ENCODE results near the gene TBC1D17. TPM values are rescaled to one million over a fixed set of nuclear protein-coding genes. Genes with fewer than 3 reads are reported as not detected.
A peak's percentile ranks its signal among the peaks of the same experiment; 100 is the strongest.

The TBC1D17 gene
- total and polyA plus RNA-seq, 5 experiments from 2014 or later, result 8.1 to 94.0 (median 17.7) TPM

DNA sequence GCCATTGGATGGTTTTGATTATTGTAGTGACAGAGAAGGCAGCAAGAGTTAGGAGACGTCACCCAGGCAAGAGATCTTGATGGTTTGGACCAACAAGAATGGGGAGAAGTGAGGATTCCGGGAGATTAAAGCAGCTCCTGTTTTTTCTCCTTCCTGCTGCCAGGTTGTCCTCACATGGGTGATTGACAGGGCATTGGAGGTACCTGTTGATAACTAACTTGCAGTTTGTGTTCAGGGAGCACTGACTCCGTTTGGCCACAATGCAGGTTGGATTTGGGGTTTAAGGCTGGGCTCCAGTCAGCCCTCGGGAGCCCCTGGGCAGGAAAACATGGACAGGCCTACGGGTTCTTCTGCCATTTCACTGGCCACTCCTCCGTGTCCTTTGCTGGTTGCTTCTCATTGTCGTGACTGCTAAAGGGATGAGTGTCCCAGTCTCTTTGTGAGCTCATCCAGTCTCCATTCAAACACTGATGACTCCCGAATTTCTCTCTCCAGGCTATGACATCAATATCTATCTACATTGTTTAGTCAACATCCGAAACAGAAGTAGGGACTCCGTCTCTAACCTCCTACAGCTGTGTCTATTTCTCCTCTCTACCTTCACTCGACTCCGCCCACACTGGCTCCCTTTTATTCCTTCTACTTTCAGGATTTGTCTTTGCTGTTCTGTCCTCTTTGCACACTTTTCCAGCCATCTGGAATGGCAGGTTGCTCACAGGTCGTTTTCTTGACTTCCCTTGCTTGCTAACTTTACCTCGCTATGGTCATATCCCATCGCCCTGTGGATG lies 27.9 kb upstream of the TBC1D17 start:
- POLR2A ChIA-PET, result interaction anchor here (0.9 to 9.1 kb wide), 9 partner anchors 16 to 1211 kb away, joined by 3 to 137 read pairs (median 16); partner anchors contain the start of genes AKT1S1, CA11, FUZ and MED25
- H3K4me1 Mint-ChIP-seq, result peaks cover 19 to 47% (median 29%) of the 10 kb centered on the region in 4 donors
- H3K27me3 Mint-ChIP-seq, result no peaks in the 10 kb centered on the region
- no peak for ATAC-seq
- H3K4me3 Mint-ChIP-seq, result peak overlapping the region; percentile 86 to 97 (median 92)
- peak overlapping the region; percentile 83 to 99 (median 97) for H3K27ac Mint-ChIP-seq
- no peak for DNase-seq
- peaks cover 0 to 5% (median 0%) of the 10 kb centered on the region in 9 donors for H3K9me3 Mint-ChIP-seq
- H3K36me3 Mint-ChIP-seq, result peaks cover 0 to 3% (median 0%) of the 10 kb centered on the region in 3 donors

DNA sequence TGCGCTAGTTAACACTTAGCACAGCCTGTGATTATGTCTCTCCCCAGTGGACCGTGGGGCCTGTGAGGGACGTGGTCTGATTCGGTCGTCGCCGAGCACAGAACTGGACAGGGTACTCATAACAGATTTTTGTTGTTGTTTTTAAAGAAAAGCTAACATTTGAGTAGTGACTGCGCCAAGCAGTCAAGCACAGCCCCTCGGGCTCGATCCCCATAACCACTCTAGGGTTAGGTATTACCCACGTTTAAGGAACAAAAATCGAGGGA lies 27.3 kb upstream of the TBC1D17 start:
- no peaks in the 10 kb centered on the region for H3K27me3 Mint-ChIP-seq

GRCh38 chr19:49850487-49851342 lies 26.8 kb upstream of the TBC1D17 start, which contains the start of gene PTOV1:
Gene PTOV1, plus strand, starts transcription at chr19:49851159.
- POLR2A ChIA-PET, result interaction anchor here (0.5 to 9.1 kb wide), 16 partner anchors 13 to 1212 kb away, joined by 3 to 137 read pairs (median 4); partner anchors contain the start of genes AKT1S1, AP2A1, CA11 and FUZ
- ATAC-seq, result peak; percentile 74 to 89
- peak within 1 kb of the TSS; percentile 88 to 97 (median 92) for H3K4me3 Mint-ChIP-seq
- peak; percentile 82 to 93 (median 88) for DNase-seq
- peaks cover 19 to 44% (median 31%) of the 10 kb centered on the region in 4 donors for H3K4me1 Mint-ChIP-seq
- H3K27me3 Mint-ChIP-seq, result no peaks in the 10 kb centered on the region
- peaks cover 0 to 5% (median 3%) of the 10 kb centered on the region in 3 donors for H3K36me3 Mint-ChIP-seq
- H3K9me3 Mint-ChIP-seq, result peaks cover 0 to 5% (median 0%) of the 10 kb centered on the region in 9 donors
- peak within 1 kb of the TSS; percentile 83 to 99 (median 97) for H3K27ac Mint-ChIP-seq

More for the DNA sequence above, 27.3 kb upstream of the TBC1D17 start:
- Mint-ChIP-seq H3K36me3 (peaks cover 0 to 3% (median 0%) of the 10 kb centered on the region in 3 donors), H3K4me3 (peak overlapping the region; percentile 86 to 97 (median 92)), H3K9me3 (peaks cover 0 to 5% (median 0%) of the 10 kb centered on the region in 9 donors), H3K27ac (peak overlapping the region; percentile 83 to 99 (median 97)), H3K4me1 (peaks cover 19 to 44% (median 29%) of the 10 kb centered on the region in 4 donors)
- ATAC-seq (no peak), DNase-seq (no peak)
- POLR2A ChIA-PET, result interaction anchor here (0.5 to 9.1 kb wide), 13 partner anchors 16 to 1212 kb away, joined by 3 to 137 read pairs (median 6); partner anchors contain the start of genes AKT1S1, AP2A1, CA11 and FUZ

GRCh38 chr19:49851456-49852259 lies 25.8 kb upstream of the TBC1D17 start:
- peak in 6 of 10 donors; percentile 27 to 51 (median 40) for DNase-seq

GRCh38 chr19:49852631-49853126 lies 24.8 kb upstream of the TBC1D17 start:
- DNase-seq (no peak), ATAC-seq (no peak)
- Mint-ChIP-seq H3K27ac (peak overlapping the region; percentile 25 to 94 (median 90)), H3K36me3 (peaks cover 0 to 11% (median 3%) of the 10 kb centered on the region in 3 donors), H3K4me1 (peaks cover 19 to 43% (median 31%) of the 10 kb centered on the region in 4 donors), H3K27me3 (no peaks in the 10 kb centered on the region), H3K4me3 (peak overlapping the region; percentile 78 to 94 (median 89)), H3K9me3 (peaks cover 0 to 5% (median 0%) of the 10 kb centered on the region in 9 donors)
- POLR2A ChIA-PET, result interaction anchor here (3.7 to 9.1 kb wide), 2 partner anchors 13 to 23 kb away, joined by 53 to 137 read pairs; partner anchors contain the start of genes AKT1S1, PNKP and TBC1D17

More at GRCh38 chr19:49851456-49852259, 25.8 kb upstream of the TBC1D17 start:
- Mint-ChIP-seq H3K36me3 (peaks cover 0 to 6% (median 3%) of the 10 kb centered on the region in 3 donors), H3K27ac (peak overlapping the region; percentile 80 to 94 (median 90)), H3K27me3 (no peaks in the 10 kb centered on the region), H3K4me1 (peaks cover 19 to 44% (median 31%) of the 10 kb centered on the region in 4 donors), H3K9me3 (peaks cover 0 to 5% (median 0%) of the 10 kb centered on the region in 9 donors), H3K4me3 (peak overlapping the region; percentile 78 to 94 (median 89))
- ATAC-seq, result peak; percentile 21 to 24
- POLR2A ChIA-PET, result interaction anchor here (1.1 to 9.1 kb wide), 9 partner anchors 14 to 134 kb away, joined by 3 to 137 read pairs (median 16); partner anchors contain the start of genes AKT1S1, AP2A1, FUZ and MED25

DNA sequence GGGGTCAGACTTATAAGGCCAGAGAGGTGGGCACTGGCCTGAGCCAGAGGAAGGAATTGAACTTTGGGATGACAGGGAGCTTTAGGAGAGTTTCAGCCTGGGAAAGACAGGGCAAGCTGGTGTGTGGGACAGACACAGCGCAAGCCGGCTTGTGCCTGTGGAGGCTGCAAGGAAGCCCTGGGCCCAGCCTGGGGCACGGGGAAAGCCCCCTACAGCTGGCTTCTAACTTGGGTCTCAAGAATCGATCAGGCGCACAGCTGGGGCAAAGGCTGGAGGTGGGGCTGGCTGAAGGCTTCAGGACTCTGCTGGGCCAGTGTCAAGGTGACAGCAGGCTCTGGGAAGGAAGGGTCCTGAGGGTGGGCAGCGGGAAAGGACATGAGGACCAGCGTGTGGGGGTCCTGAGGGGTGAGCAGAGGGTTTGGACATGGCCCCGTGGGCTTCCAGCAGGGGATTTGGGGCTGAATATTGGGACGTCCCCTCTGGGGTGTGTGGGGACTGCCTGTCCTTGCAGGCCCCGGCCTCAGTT lies 23.6 kb upstream of the TBC1D17 start:
- Mint-ChIP-seq H3K36me3 (peaks cover 0 to 18% (median 3%) of the 10 kb centered on the region in 3 donors), H3K4me3 (peak overlapping the region in 7 of 10 donors; percentile 41 to 82 (median 58)), H3K27me3 (no peaks in the 10 kb centered on the region), H3K27ac (peak overlapping the region in 5 of 10 donors; percentile 34 to 79 (median 66)), H3K9me3 (peaks cover 0 to 4% (median 0%) of the 10 kb centered on the region in 9 donors), H3K4me1 (peaks cover 19 to 34% (median 25%) of the 10 kb centered on the region in 4 donors)
- DNase-seq, result no peak
- ATAC-seq, result no peak
- POLR2A ChIA-PET, result interaction anchor here (0.6 to 9.1 kb wide), 2 partner anchors 12 to 318 kb away, joined by 3 to 137 read pairs; partner anchors contain the start of gene PNKP

GRCh38 chr19:49854378-49855263 lies 22.9 kb upstream of the TBC1D17 start:
- peaks cover 0 to 3% (median 0%) of the 10 kb centered on the region in 9 donors for H3K9me3 Mint-ChIP-seq
- ATAC-seq, result no peak
- POLR2A ChIA-PET, result interaction anchor here (9.1 kb wide), 1 partner anchor 12 kb away, joined by 137 read pairs; the partner anchor contains the start of gene PNKP

DNA sequence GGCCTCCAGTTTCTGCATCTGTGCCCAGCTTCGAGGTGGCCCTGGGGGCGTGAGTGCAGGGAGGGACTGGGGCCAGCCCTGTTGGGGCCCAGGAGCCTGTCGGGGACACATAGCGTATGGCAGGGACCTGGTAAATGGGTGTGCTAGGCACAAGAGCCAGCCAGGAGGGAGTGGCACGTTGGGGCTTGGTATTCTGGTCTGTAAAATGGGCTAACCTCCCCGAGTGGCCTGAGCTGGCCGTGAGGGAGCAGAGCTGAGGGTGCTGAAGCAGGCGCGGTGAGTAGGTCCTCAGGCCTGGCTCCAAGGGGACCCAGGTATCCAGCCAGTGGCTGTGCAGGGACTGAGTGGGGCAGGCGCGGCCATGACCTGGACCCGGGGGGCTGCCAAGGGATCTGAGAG lies 22.2 kb upstream of the TBC1D17 start:
- peaks cover 0 to 23% (median 2%) of the 10 kb centered on the region in 3 donors for H3K36me3 Mint-ChIP-seq
- POLR2A ChIA-PET, result interaction anchor here (9.1 kb wide), 1 partner anchor 11 kb away, joined by 137 read pairs; the partner anchor contains the start of gene PNKP
- no peaks in the 10 kb centered on the region for H3K9me3 Mint-ChIP-seq
- H3K4me1 Mint-ChIP-seq, result peaks cover 11 to 25% (median 17%) of the 10 kb centered on the region in 4 donors
- H3K4me3 Mint-ChIP-seq, result peak overlapping the region in 2 of 10 donors; percentile 1 to 27
- no peak for DNase-seq
- H3K27ac Mint-ChIP-seq, result peak overlapping the region in 5 of 10 donors; percentile 16 to 80 (median 57)
- no peaks in the 10 kb centered on the region for H3K27me3 Mint-ChIP-seq
- no peak for ATAC-seq

More at GRCh38 chr19:49854378-49855263, 22.9 kb upstream of the TBC1D17 start:
- peaks cover 16 to 32% (median 23%) of the 10 kb centered on the region in 4 donors for H3K4me1 Mint-ChIP-seq
- H3K4me3 Mint-ChIP-seq, result no peak overlapping the region
- no peak for DNase-seq
- peaks cover 0 to 19% (median 0%) of the 10 kb centered on the region in 3 donors for H3K36me3 Mint-ChIP-seq
- no peak overlapping the region for H3K27ac Mint-ChIP-seq
- no peaks in the 10 kb centered on the region for H3K27me3 Mint-ChIP-seq

DNA sequence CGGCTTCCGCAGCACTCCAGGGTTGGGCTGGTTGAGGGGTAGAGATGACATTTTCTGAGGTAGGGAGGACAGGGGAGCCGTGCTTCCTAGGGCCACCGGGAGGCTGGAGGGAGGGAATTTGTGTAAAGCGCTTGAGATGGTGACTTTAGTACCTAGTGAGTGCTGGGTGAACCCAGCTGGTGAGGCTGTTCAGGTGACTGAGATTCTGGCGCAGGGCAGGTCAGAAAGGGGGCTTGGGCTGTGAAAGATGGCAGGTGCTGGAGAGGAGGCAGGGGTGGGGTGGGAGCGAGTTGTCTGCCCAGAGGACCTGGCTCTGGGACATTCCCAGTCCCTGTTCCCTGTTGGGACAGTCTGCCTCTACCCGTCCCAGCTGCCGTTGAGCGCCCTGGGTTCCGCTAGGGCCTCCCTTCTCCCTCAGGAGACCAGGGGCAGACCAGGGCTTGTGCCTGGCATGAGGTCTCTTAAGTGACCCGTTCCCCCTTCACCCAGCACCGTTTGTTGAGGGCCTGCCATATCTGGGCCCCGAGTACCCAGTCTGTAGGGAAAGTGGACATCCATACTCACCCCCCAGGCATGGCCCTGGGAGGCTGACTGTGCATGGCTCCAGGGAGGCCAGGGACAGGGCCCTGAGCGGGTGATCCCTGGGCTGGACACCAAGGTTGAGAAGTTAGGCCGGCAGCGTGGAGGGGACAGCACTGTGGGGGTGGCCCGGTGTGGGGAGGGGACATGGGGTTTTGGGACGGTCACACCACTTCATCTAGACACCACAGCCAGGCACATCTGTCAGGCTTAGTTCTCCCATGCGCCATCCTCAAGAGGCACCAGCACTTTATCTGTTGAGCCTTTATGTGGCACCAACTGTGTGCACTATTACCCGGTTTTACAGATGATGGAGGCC lies 21.6 kb upstream of the TBC1D17 start:
- DNase-seq, result no peak
- POLR2A ChIA-PET, result interaction anchor here (0.8 to 9.1 kb wide), 2 partner anchors 10 to 22 kb away, joined by 3 to 137 read pairs; partner anchors contain the start of genes AKT1S1, PNKP and TBC1D17
- peaks cover 9 to 23% (median 16%) of the 10 kb centered on the region in 4 donors for H3K4me1 Mint-ChIP-seq
- peak overlapping the region in 1 of 10 donors; percentile 1 for H3K4me3 Mint-ChIP-seq
- peaks cover 0 to 27% (median 2%) of the 10 kb centered on the region in 3 donors for H3K36me3 Mint-ChIP-seq
- H3K27me3 Mint-ChIP-seq, result no peaks in the 10 kb centered on the region
- ATAC-seq, result no peak
- peak overlapping the region in 6 of 10 donors; percentile 14 to 80 (median 48) for H3K27ac Mint-ChIP-seq
- H3K9me3 Mint-ChIP-seq, result no peaks in the 10 kb centered on the region

All from naive thymus-derived CD8-positive, alpha-beta T cell (primary cell).